Skin of body (tissue), 2 donors: ENCODE data around the gene GOLT1B. TPM values are rescaled to one million over a fixed set of nuclear protein-coding genes. Genes with fewer than 3 reads are reported as not detected.
"Not testable (repeated sequence)": the region's sequence is repeated elsewhere in the genome, so short reads cannot be mapped to it uniquely, and the experiment has no call there.

Experiments used
- DNase-seq: peaks from one replicate; lab custom pipeline; 2025; lab: John Stamatoyannopoulos, UW
- total RNA-seq: library from RNA; depleted of rRNA; stranded (reverse); fragments of >200 nt; gene quantifications from one replicate; pipeline ENCODE4 v1.2.3, GENCODE V29; 2014

Gene GOLT1B, protein sequence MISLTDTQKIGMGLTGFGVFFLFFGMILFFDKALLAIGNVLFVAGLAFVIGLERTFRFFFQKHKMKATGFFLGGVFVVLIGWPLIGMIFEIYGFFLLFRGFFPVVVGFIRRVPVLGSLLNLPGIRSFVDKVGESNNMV
- total RNA-seq = 36.2 TPM

DNA sequence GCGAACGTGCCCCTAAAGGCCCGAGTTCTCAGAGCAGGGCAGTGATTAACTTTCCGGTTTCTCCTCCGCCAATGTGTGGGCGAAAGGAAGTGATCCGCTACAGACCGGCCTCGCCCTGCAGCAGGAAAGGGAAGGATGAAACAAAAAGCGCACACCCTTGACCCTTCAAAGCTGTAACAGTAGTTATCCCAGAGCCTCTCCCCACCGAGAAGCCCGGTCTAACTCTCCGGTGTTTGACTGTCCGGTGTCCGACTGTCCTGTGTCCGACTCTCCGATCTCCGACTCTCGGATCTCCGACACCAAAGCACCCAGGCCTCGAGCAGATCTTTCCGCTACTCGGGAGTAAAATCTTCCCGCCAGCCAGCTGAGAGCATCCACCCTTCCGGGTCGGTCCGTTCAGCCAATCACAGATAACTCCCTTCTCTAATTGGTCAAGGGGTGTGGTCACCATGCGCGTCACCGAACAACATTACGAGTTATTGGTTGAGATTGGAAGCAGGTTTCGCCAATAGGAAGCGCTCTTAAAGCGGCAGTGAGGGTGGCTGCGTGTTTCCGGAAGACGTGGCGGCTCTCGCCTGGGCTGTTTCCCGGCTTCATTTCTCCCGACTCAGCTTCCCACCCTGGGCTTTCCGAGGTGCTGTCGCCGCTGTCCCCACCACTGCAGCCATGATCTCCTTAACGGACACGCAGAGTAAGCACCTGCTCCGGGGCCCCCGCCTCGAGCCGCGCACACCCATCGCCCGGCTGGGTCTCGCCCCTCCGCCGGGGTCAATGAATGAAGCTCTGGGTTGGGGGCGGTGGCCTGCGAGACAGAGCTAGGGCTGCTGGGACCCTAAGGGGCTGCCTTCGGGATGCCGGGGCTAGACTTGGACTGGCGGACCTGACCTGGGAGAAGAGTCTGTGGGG lies at the start of gene GOLT1B, which contains the start of gene RECQL:
TSS of gene GOLT1B (plus strand) at position 532 of the 906 bp plus-strand sequence. CDS start at position 667, 135 bp downstream.
TSS of gene RECQL (minus strand) at position 378 of the 906 bp plus-strand sequence. CDS start 2,065 bp downstream, outside the sequence.
- DNase-seq = peak; percentile 100

DNA sequence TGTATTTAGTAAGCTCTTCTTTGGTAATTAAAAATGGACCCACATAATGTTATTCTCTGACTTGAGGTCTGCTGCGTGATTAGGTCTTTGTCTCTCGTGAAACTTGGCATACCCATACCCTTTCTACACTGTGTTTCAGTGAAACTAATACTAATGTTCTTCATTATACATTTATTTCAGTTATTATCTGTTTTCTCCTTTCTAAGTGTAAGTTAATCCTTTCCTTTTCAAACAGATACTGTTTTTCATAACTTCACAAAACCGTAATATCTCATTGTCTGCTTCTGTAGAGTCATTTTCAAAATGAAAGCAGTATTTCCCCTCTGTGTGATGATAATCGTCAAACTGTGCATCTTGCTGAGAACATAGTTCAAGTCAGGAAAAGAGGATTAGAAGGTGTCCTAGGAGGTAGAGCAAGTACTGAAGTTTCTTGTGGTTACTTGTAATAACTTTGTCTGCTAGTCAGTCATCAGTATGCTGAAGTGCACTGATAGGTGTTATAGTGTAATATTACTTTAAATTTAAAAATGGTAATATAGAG lies 48.2 kb upstream of the GOLT1B start:
- no peak for DNase-seq

DNA sequence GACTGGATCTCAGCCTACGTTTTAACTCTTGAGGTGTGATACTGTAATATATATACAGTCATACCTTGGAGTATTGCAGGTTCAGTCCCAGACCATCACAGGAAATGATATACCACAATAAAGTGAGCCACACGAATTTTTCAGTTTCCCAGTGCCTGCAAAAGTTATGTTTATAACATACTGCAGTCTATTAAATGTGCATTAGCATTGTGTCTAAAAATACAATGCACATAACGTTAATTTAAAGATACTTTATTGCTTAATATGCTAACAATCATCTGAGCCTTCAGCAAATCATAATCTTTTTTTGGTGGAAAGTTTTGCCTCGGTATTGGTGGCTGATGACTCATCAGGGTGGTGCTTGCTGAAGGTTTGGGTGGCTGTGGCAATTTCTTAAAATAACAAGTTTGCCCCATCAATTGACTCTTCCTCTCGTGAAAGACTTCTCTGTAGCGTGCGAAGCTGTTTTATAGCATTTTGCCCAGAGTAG lies 45.3 kb upstream of the GOLT1B start:
- no peak for DNase-seq

DNA sequence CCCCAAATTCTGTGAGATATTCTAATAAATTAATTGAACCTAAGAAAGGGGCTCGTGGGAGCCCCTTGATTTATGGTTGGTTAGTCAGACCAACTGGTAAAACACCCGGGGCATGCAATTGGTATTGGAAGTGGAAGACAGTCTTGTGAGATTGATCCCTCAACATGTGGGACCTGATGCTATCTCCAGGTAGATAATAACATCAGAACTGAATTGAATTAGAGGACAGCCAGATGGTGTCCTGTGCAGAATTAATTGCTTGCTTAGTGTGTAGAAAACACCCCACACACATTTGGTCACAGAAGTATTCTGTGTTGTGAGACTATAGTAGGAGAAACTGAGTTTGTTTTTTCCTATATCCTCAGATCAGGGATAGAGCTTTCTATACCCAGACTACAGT lies 42.1 kb upstream of the GOLT1B start:
- no peak for DNase-seq

DNA sequence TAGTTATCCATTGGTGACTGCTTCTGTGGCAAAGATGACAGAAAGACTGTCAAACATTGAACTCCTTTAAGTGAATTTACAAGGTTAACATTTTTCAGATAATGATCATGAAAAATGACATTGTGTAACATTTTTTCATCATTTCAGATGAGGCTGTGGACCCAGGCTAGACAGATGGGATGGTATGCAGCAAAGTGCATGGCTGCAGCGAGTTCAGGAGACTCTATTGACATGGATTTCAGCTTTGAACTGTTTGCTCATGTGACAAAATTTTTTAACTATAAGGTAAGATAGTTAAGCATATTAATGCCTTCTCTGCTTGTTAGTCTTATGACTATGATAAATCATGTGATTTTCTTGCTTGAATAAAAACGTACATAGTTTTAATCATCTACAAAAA lies 34.3 kb upstream of the GOLT1B start:
- DNase-seq = not testable (repeated sequence)

DNA sequence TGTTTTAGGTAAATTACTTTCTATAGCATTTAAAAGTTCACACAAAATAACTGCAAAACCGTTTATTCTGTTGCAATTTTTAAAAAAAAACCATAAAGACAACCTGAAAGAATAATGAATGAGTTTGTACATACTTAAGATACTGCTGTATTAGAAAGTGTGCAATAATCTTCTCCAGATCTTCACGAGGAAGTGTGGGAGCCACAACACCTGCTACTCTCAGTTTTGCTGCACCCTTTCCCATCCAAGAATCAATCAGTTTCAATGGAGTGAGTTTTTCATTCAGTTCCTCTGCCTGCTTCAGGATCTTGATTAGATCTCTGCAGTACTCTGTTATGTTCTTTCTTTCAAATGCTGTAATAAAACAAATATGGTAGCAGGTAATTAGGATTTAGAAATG lies 30.3 kb upstream of the GOLT1B start:
- no peak for DNase-seq

DNA sequence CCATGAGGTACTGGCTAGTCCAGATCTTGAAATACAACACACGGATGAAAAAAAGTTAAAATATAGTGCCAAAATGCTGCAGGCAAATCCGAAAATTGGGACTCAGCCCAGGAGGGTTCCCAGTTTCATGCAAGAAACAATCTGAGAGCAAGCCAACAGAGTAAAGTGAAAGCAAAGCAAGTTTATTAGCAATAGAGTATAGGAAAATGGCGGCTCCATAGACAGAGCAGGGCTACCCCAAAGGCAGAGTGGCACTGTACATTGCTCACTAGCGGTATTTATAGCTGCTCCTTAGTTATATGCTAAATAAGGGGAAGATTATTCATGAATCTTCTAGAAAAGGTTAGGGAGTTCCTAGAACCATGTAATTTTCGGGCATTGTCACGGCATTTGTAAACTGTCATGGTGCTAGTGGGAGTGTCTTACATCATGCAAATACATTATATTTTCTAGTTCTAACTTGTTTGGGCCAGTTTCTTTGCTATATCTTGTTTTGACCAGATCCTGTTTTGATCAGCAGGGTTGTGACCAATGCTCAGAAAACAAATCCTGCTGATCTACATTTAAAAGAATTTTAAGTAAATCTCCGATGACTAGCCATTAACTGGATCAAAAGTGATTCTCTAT lies 29.3 kb upstream of the GOLT1B start:
- DNase-seq = no peak

DNA sequence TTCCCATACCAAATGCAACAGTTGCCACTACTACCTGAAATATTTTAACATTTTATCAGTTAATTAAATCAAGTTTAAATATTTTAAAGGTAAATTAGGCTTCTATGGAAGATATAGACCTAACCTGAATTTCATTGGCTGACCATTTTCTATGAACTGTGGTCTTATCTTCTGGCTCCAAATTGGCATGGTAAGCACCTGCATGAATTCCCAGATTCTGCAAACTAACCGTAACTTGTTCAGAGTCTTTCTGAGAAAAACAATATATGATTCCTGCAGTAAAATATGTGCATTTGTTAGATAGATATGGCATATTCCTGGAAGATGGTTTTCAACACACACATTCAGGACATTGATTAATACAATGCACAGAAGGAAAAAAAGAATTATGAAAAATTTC lies 26.0 kb upstream of the GOLT1B start:
- no peak for DNase-seq

DNA sequence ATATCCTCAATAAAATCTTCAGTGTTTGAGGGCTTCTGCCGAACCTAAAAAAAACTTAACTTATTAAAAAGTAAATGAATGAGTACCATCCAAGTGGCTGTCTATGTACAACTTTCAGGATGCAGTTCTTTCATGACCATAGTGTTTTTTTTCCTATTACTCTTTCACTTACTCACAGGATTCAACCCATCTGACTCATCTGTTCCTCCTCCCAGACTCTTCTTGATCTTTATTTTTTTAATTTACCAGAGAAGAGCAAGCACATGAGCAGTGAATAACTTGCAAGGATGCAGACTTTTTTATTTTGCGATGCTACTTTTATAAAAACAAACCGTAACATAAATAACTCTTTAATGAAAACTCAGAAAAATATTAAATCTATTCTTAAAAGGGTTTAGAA lies 24.6 kb upstream of the GOLT1B start:
- no peak for DNase-seq

DNA sequence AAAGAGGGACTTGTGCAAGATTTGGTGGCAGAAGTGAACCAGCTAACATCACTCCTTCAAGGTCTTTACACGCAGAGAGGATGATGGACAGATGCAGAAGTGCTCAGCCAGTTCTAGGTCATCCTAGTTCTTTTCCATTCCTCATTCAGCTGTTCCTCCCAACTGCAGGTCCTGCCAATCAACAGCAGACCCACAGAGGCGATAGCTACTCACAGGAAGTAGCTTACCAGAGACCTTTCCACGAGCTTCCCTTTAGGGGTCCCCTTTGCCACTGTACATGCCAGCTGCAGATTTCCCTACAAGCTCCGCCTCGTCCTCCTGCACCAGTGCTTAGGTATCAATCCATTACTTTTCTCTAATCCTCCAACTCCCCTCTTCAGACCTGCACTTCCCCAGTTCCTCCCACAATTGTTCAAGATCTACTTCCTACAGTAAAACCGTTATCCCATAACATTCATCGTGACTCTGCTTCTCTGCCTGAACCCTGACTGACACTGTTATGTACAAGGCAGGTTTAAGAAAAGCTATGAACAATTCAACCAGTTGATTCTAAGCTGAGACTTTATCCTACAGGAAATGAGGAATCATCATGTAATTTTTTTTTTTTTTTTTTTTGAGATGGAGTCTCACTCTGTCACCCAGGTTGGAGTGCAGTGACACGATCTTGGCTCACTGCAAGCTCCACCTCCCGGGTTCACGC lies 22.7 kb upstream of the GOLT1B start:
- DNase-seq = no peak

DNA sequence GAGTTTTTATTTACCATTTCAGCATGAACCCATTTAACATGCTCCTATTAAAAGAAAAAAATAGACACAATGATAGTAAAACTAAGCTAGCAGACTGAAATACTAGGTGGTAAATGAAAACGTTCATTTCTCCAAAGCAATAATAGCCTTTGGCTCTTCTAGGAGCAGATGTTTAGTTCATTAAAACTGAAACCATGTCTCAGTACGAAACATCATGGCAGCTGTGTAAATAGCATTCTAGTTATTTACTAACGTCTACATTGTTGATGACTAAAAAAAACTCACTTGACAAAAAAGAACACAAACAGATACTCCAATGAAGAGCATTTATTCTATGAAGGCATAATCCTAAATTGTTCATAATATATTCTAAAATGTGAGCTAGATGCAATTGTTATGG lies 18.1 kb upstream of the GOLT1B start:
- DNase-seq = no peak

DNA sequence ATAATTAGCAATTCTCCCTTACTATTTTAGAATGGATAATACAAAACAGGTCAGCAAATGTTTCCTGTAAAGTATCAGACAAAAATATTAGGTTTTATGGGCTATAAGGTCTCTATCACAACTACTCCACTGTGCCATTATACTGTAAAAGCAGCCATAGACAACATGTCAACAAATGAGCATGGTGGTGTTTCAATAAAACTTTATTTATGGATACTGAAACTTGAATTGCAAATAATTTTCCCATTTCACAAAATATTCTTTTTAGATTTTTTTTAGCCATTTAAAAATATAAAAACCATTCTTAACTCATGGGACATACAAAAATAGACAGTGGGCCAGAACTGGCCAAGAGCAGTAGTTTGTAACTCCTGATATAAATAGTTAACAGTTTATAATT lies 15.6 kb upstream of the GOLT1B start:
- no peak for DNase-seq

DNA sequence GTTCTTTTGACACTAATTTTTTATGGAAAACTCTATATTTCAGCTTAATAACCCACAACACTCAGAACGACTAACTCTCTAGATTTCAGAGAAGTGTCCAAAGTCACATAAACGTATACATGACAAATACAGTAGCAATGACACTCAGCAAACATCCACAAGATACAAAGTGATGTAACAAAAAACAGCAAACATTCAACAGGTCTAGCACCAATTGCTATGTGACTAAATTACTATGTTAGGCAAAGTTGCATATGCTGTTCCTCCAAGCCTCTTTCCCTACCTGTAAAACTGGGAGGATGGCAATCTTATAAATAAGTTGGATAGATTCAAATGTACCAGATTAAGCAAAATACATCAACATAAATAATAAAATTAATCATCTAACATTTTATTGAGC lies 1.8 kb upstream of the GOLT1B start:
- no peak for DNase-seq

DNA sequence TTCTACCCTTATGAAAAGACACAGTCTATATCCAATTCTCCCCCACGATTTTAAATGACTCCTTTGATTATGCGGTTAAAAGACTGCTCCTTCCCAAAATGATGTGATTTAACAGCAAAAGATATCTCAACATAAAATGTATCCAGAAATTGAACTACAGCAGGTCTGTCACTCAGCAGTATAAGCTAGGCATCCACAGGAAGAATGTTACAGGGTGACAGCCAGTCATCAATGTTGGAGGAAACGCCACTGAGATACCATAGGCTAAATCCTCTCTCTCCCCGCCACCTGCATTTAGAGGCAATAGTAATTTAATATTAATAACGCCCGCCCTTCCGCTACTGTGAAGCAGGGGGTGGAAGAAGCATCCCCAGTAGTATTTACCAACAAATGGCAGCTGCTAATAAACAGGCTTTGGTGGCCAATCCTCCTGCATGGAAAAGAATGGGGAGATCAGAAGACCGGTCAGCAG lies 767 bp upstream of the GOLT1B start:
- DNase-seq = no peak

DNA sequence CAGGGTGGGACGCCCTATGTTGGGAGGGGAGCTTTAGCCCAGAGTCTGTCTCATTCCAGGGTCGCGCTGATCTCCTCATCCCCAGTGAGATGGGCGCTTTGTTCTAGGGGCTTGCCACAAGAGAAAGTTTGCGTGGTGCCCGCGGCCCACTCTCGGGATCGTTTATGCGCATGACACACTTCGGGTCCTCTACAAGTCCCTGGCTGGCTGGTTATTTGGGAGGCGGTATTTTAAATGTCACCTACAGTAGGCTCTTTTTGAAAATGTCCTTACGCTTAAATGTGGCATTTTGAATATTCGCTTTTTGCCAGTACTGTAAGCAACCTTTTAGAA lies 541 bp downstream of the GOLT1B start:
- peak; percentile 11 for DNase-seq

DNA sequence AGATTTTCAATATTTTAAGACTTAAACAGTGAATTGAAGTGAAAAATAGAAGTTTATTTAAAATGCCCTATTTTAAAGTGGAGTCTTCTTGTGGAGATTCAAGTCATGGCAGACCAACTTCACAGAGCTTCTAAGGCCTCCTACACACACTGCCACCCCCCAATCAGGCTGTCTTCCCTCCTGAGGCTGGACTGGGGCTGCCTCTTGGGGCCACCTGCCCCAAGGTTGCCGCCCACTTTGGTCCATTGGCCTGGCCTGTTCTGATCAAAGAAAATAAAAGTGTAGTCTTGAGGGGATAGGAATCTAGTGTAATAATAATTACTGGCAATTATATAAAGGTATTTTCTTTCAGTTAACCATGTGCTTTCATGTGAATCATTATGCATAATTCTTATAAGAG lies 1.3 kb downstream of the GOLT1B start:
- no peak for DNase-seq

DNA sequence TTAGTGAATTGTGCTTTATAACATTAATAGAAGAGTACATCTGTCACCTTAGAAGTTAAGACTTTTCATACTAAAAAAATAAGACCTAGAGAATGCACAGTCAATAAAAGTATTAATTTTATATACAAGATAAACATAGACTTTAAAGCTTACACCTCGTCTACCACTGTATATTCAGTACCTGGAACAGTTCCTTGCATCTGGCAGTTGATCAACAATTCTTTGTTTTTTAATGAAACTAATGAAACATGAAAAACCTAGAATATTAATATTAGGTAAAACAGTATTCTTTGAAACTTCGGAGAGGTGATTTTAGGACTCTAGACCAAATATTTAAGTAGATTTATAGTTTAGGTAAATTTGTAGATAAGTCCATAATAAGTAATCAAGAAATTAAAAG lies 4.3 kb downstream of the GOLT1B start:
- no peak for DNase-seq

DNA sequence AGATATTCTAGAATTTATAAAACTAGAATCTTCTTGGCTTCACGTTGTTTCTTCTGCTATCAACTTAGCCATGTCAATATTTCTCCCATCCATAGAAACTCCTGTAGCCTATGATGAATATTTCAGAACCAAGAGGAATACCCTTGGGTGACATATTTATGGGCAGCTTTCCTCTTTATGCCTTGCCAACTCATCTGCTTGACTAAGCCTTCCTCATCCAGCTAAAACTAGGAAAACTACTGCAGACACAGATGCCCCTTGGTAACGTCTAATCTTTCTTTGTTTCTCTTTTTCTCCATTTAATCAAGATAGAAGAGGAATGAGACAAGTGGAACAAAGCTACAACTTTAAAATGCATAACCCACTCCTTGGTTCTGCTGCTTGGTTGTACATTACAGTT lies 6.3 kb downstream of the GOLT1B start:
- no peak for DNase-seq

DNA sequence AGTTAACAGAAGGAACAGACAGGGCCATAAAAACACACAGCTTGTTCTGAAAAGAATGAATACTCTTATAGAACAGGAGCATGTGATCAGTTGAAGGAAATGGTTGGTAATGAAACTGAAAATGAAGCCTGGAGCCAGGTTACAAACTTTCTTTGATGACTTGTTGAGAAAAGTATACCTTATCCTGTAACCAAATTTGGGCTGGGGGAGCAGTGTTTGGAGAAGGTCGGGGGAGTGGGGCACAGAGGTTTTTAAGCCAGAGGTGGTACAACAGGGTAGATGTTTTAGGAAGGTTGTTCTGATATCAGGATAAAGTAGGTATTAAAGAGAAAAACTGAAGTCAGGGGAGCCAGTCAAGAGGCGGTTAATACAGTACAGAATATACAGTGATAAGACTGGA lies 8.2 kb downstream of the GOLT1B start:
- no peak for DNase-seq

DNA sequence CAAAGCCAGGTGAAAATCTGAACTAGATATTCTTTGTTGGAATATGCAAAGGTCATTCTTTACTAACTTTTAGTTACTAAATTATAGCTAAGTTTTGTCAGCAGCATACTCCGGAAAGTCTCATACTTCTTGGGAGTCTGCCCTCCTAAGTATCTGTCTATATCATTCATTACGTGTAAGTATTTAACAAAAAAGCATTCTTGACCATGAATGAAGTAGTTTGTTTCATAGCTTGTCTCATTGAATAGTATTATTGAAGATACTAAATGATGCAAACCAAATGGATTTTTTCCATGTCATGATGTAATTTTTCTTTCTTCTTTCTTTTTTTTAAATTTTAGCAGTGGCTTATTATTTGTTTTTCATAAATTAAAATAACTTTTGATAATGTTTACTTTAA lies 14.7 kb downstream of the GOLT1B start:
- no peak for DNase-seq

DNA sequence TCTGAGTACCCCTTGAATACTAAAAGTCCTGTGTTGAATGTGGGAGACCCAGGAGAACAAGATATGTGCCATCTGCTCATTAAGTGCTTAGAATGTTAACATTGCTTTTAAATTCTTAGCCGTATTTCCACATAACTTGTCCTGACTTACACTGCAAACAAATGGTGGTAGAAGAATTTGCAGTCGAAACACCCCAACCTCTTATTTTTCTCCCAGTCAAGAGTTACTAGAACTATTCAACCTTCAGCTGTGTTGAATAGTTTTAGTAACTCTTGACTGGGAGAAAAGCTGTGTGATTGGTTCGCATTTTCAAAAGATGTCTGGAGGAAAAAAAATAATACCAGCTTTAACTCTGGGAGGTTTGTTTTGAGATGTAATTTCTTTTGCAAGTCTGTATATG lies 16.9 kb downstream of the GOLT1B start:
- DNase-seq = no peak
